Renal pelvis (tissue), 4 donors: ENCODE measurements around the gene TBX21. TPM values are rescaled to one million over a fixed set of nuclear protein-coding genes. Genes with fewer than 3 reads are reported as not detected.
"Not testable (repeated sequence)": the region's sequence is repeated elsewhere in the genome, so short reads cannot be mapped to it uniquely, and the experiment has no call there.

ENCODE experiments used
- DNase-seq: peaks from one replicate; pipeline ENCODE4 v3.0.0-alpha.2; 2013
- polyA plus RNA-seq, 3 donors: library from polyadenylated mRNA; unstranded; fragments of 120-200 nt; gene quantifications; one replicate each; pipeline ENCODE4 v1.2.1, GENCODE V29; 2013; ENCODE audit not compliant: insufficient read length in 3 of 3

The TBX21 gene
- polyA plus RNA-seq, 3 donors: 0.09 to 0.18 (median 0.10) TPM

DNA sequence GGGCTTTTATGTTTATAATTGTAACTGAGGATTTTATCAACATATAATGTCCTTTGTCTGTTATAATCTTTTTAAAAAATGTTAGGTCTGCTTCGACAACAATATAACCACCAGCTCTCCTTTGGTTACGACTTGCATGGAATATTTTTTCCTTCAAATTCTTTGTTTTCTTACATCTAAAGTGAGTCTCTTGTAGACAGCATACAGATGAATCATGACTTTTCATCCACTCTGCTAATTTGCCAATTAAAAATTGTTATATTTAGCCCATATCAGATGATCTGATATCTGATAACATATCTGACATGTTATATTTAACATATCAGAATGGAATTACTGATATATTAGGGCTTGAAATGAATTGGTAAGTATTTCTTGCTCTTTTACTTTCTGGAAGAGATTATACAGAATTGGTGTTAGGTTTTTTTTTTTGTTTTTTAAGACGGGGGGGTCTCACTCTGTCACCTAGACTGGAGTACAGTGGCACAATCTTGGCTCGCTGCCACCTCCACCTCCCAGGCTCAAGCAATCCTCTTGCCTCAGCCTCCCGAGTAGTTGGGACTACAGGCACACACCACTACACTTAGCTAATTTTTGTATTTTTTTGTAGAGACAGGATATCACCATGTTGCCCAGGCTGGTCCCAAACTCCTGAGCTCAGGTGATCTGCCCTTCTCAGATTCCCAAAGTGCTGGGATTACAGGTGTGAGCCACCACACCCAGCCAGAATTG is 27.5 kb downstream of the TBX21 start:
- no peak for DNase-seq

DNA sequence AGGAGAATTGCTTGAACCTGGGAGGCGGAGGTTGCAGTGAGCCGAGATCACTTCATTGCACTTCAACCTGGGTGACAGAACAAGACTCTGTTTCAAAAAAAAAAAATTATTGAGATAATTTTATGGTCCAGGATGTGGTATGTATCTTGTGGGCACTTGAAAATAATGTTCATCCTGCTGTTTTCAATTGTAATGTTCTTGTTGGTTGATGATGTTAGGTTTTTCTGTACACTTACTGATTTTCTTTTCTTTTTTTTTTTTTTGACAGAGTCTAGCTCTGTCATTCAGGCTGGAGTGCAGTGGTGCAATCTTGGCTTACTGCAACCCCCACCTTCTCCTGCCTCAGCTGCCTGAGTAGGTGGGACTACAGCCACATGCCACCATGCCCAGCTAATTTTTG is 29.7 kb downstream of the TBX21 start:
- no peak for DNase-seq

DNA sequence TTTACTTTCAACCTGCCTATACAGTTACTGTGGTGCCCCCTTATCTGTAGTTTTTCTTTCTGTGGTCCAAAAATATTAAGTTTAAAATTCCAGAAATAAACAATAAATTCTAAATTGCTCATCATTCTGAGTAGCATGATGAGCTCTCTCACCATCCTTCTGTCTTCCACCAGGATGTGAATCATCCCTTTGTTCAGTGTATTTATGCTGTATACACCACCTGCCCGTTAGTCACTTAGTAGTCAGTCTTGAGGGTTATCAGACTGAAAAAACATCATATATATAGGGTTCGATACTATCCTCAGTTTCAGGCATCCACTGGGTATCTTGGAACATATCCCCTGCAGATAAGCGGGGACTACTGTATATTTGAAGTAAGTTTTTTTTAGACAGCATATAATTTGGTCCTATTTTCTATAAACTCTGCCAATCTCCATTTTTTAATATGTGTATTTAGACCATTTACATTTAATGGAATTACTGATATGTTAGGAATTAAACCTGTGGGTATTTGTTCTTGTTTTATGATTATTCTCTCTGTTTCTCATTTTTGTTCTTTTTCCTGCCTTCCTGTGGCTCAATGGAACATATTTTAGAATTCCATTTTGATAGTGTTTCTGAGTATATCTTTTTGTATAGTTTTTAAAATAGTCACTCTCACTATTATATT is 31.0 kb downstream of the TBX21 start:
- no peak for DNase-seq

DNA sequence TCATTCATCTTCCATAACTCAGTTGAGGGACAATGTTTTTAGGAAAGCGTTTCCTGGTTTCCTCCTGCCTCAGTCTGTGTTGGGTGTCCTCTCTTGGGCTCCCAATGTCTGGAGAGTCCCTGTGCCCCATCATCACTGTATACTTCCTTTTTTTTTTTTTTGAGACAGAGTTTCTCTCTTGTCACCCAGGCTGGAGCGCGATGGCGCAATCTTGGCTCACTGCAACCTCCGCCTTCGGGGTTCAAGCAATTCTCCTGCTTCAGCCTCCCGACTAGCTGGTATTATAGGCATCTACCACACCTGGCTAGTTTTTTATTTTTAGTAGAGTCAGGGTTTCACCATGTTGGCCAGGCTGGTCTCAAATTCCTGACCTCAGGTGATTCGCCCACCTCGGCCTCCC is 40.6 kb downstream of the TBX21 start:
- not testable (repeated sequence) for DNase-seq

DNA sequence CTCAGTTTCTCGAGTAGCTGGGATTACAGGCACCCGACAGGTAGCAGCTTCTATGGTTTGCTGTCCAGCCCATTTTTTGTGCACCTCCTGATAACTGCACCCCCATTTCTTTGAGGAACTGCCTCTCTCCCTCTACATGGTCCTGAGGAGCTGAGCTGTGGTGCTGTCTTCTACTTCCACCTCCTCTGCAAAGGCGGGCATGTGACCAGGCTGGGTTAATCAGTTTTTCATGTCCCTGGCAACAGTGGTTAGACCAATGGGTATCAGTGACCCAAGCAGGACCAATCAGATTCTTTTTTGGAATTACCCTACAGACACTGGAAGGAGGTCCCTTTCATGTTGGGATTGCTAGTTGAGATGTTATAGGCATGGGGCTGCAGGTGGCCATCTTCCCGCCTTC is 41.3 kb downstream of the TBX21 start:
- DNase-seq: no peak

DNA sequence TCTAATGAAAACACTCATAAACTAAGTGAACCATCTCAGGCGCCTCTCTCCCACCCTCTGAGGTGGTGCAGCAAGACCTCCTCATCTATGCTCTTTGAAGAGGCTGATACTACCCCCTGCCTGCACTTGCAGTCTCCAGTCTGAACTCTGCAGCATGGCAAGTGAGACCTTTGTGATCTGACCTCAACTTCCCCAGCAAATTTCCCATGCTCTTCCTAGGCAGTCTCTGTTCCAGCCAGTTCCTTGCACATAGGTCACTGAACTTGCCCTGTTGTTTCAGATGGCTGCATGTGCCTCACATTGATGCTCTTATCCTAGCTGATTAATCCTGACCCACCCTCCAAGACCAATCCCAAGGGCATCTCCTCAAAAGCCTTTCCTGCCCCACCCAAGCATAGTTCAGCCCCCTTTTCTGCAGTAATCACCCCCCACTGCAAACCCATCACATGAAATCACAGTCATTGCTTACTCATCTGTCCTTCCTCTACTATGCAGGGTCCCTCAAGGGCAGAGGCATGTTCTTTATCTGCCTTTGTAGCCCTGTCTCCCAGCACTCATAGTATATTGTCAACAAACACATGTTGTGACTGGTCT is 42.0 kb downstream of the TBX21 start:
- no peak for DNase-seq

DNA sequence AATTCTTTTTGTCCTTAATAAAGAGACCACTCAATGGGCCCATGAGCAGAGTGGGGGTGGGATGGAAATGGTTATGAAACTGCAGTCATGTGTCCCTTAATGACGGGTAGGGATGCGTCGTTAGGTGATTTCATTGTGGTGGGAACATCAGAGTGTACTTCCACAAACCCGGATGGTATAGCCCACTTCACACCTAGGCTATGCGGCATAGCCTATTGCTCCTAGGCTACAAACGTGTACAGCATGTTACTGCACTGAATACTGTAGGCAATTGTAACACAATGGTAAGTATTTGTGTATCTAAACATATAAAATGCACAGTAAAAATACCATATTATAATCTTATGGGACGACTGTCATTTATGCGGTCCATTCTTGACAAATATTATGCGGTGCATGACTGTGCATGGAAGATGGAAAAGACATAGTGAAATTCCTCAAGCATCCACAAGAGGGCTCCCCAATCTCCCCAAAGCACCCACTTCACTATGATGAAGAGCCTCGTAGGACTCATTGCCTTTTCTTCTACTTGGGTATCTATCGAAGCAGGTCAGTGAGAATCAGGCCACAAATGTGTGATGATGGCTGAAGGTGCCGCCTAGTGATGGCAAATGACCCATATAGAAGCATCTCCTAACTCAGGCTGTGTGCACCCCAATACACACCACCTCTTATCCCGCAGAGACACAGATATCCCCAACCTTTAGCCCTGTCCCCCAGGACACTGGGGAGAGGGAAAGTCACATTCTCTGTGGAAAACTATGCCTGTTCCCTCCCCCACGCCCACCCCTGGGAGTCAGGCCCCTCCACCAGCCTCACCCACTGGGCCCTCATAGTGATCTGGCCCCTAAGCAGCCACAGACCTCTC is 43.5 kb downstream of the TBX21 start:
- DNase-seq: no peak

DNA sequence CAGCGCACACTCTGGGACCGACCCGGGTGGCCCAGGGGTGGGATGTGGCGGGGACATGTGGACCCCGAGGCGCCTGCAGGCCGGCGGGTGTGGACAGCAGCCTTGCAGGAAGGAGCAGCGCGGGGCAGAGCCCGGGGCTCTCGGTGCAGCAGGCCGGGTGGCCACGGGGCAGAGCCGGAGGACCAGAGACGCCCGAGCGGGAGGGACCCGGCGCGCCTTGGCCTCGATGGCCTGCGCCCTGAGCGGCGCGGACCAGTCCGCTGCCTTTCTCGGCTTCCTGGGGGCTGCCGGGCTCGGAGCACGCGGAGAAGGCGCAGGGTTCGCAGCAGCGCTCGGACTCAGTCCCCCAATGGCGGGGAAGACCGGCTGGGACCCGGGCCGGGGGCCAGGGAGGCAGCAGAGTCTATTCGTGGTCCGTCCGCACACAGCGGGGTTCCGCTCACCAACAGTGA is 45.2 kb downstream of the TBX21 start:
- DNase-seq: no peak

DNA sequence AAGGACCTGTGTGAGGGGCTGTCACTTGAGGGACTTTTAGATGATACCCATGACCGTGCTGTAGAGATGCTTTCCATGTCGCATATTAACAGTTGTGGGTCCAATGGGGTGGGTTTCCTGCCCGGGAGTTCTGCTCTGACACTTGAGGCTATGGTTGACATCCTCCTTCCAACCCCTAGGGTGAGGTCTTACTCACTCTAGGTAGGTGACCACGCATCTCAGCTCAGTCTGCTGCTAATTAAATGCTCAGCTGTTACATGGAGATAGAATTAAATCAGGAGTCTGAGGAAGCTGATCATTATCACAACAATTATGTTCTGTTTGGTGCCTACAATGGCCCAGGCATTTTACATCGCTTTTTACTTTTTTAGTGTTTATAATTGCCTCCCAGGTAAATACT is 48.4 kb downstream of the TBX21 start:
- DNase-seq: no peak

DNA sequence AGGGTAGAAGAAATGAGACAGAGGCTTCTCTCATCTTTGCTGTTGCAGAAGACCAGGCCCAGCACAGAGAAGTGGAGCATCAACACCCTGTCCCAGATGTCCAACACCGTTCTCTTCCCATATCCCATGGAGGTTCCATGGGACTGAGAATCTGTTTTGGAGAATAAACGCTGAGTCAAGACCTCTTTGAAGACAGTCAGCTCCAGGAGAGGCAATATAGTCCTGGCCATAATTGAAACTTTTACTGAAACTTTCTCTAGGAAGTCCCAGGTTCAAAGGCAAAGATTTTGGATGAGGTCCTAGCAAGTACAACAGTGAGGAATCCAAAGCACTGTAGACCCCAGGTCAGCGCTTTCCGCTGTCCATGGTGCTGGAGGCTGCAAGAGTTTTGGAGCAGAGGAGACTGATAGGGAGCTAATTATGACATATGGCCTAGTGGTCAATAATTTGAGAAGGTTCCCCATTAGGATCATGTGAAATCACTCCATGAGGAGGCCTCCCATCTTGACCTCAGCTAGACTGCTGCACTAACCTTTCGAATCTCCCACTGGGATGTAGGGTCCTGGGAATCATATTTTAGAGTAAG is 52.6 kb downstream of the TBX21 start:
- peak; percentile 65 for DNase-seq

DNA sequence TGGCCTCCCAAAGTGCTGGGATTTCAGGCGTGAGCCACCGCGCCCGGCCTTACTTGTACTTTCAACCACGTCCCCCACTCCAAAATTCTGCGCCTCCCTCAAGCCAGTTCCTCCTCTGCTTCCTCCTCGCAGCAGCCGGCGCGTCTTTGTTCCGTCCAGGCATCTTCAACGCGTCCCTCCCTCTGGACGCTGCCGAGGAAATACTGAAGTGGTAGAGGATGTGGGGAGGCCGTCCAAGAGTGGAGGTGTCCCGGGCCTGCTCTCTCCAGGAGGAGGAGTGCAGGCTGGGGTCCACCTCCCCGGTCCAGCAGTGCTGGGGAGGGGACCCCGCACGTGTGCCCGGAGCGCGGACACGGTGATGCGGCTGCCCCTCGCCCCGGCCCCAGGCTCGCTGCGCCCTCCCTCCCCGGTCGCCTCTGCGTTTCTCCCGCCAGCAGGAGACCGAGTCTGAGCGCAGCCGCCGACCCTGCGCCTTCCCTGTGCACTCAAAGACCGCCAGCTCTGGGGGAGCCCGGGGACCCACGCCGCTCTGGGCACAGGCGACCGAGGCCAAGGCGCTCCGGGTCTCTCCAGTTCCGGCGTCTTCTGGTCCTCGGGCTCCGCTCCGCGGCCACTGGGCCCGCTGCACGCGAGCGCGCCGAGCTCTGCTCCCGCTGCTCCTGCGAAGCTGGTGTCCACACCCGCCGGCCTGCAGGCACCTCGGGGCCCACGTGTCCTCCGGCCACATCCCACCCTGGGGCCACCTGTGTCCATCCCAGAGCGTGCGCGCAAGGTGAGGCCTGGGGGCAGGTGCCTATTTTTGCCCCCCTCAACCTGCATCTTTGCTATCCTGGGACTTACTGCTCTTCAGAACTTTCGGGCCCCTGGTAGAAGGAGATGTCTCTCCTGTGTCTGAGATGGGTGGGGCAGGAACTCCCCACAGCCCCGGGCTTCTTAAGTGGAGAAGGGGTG is 56.9 kb downstream of the TBX21 start:
- DNase-seq: peak; percentile 23

DNA sequence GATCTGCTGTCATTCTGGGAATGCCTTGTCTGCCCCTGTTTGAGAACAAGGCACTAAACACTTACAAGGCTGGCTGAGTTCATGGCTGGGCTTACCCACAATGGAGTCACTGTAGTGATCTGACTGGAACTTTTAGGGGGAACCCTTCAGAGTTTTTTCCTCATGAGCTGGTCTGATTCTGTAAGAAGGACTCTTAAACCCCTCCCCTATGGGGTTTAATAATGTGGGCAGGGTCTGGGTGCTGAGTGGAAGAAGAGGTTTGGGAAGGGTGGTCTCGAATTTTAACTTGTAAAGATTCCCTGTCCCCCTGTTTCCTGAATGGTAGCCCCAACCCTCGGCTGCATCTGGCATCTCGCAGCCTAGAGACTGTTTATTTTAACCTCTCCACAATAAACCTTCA is 58.0 kb downstream of the TBX21 start:
- DNase-seq: no peak

DNA sequence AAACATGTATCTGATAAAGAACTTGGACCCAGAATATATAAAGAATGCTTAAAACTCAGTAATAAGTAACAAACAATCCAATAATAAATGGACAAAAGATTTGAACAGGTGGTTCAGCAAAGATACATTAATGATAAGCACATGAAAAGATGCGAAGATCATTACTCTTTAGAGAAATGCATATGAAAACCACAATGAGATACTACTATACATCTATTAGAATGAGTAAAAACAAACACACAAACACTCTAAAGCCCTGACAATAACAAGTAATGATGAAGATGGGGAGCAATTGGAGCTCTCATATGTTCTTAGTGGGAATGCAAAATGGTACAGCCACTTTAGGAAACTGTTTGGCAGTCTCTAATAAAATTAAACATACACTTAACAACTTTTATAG is 59.4 kb downstream of the TBX21 start:
- DNase-seq: no peak

DNA sequence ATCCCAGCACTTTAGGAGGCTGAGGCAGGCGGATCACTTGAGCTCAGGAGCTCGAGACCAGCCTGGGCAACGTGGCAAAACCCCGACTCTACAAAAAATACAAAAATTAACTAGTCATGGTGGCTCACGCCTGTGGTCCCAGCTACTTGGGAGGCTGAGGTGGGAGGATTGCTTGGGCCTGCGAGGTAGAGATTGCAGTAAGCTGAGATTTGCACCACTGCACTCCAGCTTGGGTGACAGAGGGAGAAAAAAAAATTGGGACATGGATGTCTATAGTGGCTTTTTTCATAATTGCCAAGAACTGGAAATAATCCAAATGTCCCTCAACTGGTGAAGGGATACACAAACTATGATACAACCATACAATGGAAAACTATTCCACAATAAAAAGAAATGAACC is 59.9 kb downstream of the TBX21 start:
- DNase-seq: no peak

Other genes with a start within 250 kb of the TBX21 start
- 100 to 1,000 TPM; 134 to 218 (median 168) TPM for gene NPEPPS, start 202.1 kb upstream of the TBX21 start, polyA plus RNA-seq
- gene KPNB1, start 83.3 kb upstream of the TBX21 start, polyA plus RNA-seq: 100 to 1,000 TPM; 229 to 259 (median 254) TPM
- 10 to 100 TPM; 29.5 to 37.1 (median 31.8) TPM for gene TBKBP1, start 39.1 kb upstream of the TBX21 start, polyA plus RNA-seq
- gene OSBPL7, start 88.6 kb downstream of the TBX21 start, polyA plus RNA-seq: 10 to 100 TPM; 14.5 to 18.5 (median 17.9) TPM
- 10 to 100 TPM; 55.4 to 61.7 (median 58.5) TPM for gene MRPL10, start 98.3 kb downstream of the TBX21 start, polyA plus RNA-seq
- 1 to 10 TPM; 2.3 to 4.1 (median 3.6) TPM for gene LRRC46, start 98.4 kb downstream of the TBX21 start, polyA plus RNA-seq
- gene SCRN2, start 108.0 kb downstream of the TBX21 start, polyA plus RNA-seq: 10 to 100 TPM; 56.2 to 92.0 (median 76.7) TPM
- 1 to 10 TPM; 3.1 to 3.8 (median 3.5) TPM for gene SP6, start 117.9 kb downstream of the TBX21 start, polyA plus RNA-seq
- gene SP2, start 163.0 kb downstream of the TBX21 start, polyA plus RNA-seq: 10 to 100 TPM; 23.0 to 27.2 (median 23.4) TPM
- gene PNPO, start 208.3 kb downstream of the TBX21 start, polyA plus RNA-seq: 10 to 100 TPM; 18.1 to 27.0 (median 25.4) TPM
- 10 to 100 TPM; 20.4 to 22.7 (median 21.6) TPM for gene PRR15L, start 224.6 kb downstream of the TBX21 start, polyA plus RNA-seq
- 100 to 1,000 TPM; 152 to 194 (median 178) TPM for gene CDK5RAP3, start 237.9 kb downstream of the TBX21 start, polyA plus RNA-seq